Stimulated activated CD4-positive, alpha-beta T cell treated with anti-CD3 and anti-CD28 coated beads, Interleukin-1b, Interleukin-23, amount 100 ng/mL, for 1 hour (primary cell): ENCODE measurements around the gene ITGA2.

Experiments used
- DNase-seq, 2 donors: peaks; one replicate each; pipeline ENCODE4 v3.0.0-alpha.2; 2020; ENCODE audit warnings: low read depth in 2 of 2

Gene ITGA2

DNA sequence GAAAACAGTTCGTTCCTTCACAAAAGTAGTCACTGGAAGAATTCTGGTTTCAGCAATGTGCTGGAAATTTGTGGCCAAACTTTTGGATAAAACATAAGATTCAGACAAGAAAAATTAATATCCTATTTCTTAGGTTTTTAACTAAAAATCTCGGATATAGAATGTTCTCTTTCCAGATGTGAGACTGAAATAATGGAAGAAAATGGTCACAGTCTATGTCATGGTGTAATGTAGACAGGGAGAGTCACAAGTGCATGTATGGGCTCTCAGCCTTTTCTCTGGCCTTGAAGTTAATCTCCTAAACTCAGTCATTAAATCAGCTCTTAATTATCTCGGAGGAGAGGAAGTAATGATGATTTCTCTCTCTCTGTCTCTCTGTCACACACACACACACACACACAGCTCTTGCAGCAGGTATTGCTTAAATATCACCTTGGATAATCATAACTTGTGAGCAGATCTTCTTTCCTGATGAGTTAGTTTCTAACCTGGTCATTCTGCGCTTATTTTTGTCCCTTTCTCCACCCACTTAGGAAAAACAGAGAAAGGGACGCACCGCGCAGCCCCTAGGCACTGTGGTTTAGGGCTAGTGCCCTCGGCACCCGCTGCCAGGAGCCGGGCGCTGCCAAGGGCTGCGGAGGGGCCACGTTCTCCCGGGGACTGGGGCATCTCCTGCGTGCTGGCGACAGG is 672 bp upstream of the ITGA2 start:
- no peak for DNase-seq

- no peak for DNase-seq
Measured at GRCh38 chr5:52989781-52990527, 802 bp downstream of the ITGA2 start.

DNA sequence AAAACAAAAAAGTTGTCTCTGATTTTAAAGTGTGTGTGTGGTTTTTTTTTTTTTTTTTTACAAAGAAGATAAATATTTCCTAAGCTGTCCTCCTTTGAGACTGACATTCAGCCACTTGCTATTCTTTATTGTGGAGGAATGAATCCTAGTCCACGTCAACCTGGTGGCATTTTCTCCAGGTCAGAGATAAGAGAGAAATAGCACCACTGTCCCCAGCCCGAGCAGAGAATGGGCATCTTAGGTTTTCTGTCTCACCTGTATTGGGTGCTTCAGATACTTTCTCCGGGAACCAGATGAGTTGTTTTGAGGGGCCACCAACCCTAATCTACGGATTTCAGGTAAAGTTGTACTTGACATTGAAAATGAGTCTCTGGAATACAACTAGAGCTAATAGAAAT is 1.4 kb downstream of the ITGA2 start:
- no peak for DNase-seq

DNA sequence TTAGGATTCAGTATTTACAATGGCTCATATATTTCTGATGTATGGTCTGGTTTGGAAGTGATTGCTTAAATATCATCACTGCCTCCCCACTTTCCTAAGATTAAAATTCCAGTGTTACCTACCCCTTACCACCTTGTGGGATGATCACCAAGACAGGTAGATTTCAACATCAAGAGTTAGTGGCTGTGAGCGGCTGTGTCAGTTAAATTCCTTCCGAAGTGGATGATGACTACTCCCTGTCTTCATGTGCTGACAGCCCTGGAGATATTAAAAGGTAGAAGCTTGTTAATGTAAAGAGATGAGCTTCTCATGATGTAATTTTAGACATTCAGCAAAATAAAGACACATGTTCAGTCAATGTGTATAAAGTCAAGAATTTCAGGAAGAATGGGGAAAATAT is 4.2 kb downstream of the ITGA2 start:
- no peak for DNase-seq

DNA sequence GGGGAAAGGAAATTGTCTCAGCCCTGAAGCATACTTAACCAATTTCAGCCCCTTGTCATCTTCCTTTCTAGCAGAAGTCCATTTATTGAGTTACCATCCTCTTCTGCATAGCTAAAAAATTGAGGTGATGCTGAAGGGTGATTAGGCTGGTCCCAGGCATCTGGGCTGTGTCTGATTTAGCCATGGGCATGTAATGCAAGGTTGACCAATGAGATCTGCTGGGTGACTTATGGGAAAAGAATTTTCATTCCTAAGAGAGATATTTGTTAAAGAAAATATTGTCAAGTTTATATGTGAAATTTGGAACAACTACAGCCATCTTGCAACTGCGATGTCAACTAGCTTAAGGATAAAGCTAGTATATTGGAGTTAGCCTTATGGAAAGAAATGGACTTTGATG is 5.1 kb downstream of the ITGA2 start:
- DNase-seq: no peak

DNA sequence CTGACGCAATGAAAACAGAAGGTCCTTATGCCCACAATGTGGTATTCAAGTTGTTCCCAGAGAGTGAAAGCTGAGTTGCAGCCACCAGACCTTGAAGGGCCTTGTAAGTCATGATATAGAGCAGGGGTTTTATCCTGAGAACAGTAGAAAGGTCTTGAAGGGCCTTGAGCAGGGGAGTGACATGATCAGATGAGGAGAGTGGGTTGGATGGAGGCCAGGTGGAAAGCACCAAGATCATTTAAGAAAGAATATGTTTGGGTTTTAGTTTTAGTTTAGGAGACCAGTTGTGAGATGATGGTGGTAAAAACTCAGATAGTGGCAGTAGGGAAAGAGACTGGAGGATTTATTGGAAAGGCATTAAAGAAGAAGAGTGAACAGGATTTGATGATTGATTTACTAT is 5.9 kb downstream of the ITGA2 start:
- no peak for DNase-seq

GRCh38 chr5:52995914-52996313 is 6.8 kb downstream of the ITGA2 start:
- DNase-seq: no peak

DNA sequence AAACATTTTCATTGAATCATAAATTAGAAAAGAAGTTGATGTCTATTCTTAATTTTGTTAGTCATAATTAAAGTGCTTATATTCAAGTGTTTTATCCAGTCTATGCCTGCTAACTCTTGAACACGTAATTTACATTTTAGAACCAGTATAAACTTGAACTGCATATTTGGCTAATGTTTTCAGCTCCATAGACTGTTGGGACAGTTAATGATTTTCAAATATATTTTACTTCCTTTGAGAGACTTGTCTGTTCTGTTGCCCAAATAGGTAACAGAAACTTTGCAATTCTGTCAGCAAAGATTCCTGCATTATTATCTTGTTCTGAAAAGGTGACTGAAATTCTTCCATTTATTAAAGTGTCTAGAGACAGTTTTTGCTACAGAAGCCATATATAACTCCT is 7.8 kb downstream of the ITGA2 start:
- no peak for DNase-seq

- no peak for DNase-seq
Measured at GRCh38 chr5:52997424-52997823, 8.3 kb downstream of the ITGA2 start.

DNA sequence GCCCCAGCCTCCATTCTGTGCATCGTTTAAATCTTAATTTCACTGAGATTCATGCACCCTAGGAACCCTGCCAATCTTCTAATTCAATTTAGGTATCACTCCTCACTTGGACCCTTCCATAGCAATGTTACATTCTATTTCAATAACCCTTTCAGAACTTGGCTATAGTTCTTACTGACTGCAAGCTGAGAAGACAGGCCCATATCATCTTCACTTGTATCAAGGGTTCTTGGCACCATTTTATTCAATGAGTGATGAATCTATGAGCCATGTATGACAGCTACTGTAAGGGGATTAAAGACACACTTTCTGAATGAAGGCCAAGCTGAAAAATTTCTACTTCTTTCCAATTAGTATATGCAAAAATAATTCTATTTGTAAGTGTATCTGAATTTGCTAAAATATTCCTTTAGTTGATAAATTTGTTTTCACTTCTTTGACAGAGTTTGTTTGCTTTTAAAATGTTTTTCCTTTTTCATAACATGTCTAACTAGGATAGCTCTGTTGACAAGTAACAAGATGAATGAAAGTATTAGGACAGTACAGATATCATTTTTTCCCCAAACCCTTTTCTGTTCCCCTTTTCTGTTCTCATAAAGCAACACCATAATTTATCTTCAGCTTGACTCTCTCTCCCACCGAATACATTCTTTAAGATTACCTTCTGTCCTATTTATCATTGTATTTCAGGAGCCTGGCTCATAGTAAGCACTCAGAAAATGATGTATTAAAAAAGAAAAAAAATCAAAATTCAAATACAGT is 9.6 kb downstream of the ITGA2 start:
- no peak for DNase-seq

DNA sequence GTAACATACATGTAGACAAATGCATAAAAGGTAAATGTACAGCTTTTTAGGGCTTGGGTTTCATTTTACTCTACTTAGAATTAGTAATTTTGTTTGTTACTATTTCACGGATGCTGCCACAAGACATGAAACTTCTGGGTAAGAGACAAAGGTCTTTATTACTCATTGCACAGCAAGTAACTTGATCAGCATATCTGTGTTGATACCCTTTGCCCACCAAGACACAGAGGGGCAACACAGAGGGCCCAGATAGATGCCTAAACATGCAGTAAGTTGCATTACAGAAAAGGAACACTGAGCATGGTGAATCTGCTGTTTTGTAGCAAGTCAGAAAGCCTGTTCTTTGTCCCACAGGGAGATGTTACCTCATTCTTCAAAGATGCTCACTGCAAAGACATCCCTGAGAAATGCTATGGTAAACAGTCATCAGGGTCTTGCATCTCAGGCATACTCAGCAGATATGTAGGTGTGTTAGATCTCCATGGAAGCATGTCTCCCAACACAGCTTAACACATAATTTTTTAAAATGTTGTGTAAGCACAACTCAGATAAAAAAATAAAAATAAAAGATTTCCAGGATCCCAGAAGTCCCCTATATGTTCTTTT is 10.3 kb downstream of the ITGA2 start:
- no peak for DNase-seq

- no peak for DNase-seq
Measured at GRCh38 chr5:53001541-53001940, 12.4 kb downstream of the ITGA2 start.

GRCh38 chr5:53002491-53002890 is 13.3 kb downstream of the ITGA2 start:
- DNase-seq: no peak

DNA sequence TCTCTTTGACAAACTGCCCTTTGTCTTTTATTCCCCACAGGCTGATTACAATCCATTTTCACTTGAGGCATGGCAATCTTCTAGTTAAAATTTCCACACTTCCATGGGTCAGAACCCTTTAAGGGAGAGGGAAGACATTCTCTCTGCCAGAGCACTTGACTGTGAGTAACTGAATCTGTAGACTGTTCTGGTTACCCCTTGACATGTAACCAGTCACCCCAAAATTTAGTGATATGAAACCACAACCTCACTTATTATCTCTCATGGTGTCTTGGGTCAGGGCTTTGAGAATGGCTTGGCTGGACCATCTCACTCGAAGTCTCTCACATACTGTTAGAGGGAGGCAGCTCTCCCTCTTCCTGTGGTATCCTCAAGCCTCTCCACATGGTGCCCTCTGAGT is 14.0 kb downstream of the ITGA2 start:
- no peak for DNase-seq

- no peak for DNase-seq
Measured at GRCh38 chr5:53006911-53007890, 18.0 kb downstream of the ITGA2 start.

DNA sequence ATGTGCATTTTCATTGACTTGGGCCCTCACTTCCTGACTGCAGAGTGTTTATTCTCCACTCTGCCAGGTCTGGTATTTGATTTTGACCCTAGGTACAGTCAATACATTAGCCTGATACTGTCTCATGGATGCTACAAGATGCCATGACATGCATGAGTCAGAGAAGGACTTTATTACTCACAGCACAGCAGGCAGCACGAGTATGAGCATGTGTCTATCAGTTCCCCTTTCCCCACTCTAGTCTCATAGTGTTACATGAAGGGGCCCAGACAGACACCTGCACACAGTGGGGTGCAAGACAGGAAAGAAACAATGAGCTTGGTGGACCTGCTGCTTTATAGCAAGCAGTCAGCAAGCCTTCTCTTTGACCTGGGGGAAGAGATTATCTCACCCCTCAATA is 19.6 kb downstream of the ITGA2 start:
- DNase-seq: no peak

DNA sequence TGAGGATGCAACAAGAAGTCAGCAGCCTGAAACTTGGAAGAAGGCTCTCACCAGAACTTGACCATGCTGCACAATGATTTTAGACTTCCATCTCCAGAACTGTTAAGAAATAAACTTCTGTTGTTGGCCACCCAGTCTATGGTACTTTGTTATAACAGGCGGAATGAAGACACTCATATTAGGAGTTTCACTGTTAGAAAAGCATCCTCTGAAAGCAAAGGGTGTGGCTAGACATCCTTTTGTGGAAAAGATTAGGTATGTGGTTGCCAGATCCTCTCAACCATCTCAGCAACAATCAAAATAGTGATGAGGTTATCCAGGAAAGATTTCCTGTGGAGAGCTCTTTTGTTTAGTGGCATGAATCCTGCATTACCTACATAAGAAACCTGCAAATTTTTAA is 20.7 kb downstream of the ITGA2 start:
- no peak for DNase-seq

DNA sequence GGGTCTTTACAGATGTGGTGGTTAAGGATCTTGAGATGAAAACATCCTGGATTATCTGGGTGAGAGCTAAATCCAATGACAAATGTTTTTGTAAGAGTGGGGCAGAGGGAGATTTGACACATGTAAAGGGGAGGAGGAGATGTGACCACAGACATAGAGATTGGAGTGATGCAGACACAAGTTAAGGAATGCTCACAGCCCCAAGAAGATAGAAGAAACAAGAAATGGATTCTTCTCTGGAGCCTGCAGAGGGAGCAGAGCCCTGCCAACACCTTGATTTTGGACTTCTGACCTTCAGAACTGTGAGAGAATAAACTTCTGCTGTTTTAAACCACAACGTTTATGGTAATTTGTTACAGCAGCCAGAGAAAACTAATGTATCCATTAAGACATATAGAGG is 21.7 kb downstream of the ITGA2 start:
- no peak for DNase-seq

- DNase-seq: no peak
Measured at GRCh38 chr5:53011233-53011632, 22.1 kb downstream of the ITGA2 start.

- DNase-seq: no peak
Measured at GRCh38 chr5:53013857-53014256, 24.7 kb downstream of the ITGA2 start.

DNA sequence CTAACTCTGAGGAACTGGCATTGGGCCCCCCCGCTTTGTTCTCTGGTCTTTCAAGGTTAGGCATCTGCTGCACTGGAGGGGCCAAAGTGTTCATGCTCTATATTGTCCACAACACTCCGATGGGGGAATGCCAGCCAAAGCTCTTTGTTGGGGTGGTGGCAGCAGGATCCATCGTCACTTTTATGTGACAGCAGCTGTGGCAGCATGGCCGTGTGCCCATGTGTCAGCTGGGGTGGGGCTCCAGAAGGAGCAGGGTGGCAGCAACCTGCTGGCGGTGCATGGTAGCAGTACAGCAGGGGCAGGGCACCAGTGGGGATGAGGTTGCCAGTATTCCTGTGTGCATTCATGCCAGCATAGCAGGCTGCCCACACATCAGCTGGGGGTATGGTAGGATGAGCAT is 28.2 kb downstream of the ITGA2 start:
- DNase-seq: no peak
